NCI-H748 (cell line): Measurements from ENCODE around the gene FRMD4A.
A peak's percentile ranks its signal among the peaks of the same experiment; 100 is the strongest.

ENCODE experiments used
- DNase-seq: peaks from one replicate; lab custom pipeline; 2025; ENCODE audit not compliant: unreplicated experiment; lab: John Stamatoyannopoulos, UW

FRMD4A gene

DNA sequence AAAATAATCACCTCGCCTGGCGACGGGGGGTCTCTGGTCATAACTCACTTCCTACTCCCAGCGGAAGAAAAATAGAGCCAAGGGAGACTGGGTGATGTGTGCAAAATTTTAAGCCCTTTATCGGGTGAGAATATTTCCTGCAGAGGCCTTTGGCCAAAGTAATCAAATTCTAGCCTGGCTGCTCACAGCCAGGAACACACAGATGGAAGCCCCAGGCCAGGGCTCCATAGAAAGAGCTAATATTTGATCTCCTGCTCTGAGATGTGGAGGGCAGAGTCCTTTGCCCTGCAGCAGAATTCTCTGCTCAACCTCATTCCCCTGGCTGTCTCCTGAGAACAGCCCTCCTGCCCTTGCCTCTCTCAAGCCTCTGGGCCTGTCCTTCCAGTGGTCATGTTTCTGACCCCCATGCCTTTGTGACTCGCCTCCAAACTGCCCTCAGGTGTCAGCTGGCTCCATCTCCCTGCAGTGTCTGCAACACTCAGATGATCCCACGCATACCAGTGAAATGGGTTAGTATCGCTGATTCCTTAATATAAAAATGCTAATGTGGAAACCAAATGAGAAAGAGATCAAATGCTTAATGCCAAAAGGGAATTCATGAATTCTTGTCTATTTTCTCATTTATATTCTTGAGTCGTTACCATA, 34.5 kb downstream of the FRMD4A start:
- no peak for DNase-seq

DNA sequence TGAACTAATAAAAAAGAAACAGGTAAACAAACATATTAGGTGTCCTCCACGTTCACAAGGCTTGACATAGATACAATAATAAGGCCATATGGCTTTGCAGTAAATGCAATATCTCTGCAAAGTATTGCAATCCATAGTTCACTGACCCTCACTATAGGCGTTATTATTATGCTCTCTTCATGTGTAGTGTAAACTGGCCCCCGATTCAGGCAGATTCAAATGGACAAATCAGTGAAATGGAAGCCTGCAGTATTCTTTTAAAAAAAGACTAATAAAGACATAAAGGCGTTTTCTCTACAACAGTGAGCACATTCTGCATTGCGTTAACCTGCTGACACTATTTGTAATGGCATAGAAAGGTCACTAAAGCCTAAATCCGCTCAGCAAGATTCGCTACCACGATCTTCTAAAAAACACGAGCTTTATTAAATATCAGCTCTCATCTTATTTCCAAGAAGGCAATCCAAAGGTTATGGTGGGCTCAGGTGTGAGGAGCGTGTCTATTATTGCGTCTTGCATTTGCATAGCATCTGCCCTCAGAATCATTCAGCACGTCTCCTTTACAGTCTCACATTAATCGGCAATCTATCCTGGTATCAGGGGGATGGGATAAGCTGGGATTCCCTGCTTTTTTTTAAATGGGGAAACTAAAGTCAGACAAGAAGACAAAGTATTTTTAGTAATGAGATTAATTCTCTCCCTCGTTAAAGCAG, 36.2 kb downstream of the FRMD4A start:
- no peak for DNase-seq

DNA sequence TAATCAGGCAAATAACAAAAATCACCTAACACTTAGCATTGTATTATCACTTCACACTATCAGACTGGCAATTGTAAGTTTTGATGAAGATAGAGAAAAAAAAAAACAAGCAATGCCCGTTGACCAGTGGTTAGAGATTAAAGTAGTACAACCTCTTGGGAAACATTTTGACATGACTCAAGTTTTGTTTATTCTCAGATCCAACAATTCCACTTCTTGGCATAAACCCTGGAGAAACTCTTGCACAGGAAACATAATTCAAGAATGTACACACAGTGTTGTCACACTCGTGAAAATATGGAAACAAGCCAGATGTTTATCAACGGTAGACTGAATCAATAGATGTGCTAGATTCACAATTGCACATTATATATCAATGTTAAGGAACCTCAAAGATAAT, 37.2 kb downstream of the FRMD4A start:
- DNase-seq = no peak

DNA sequence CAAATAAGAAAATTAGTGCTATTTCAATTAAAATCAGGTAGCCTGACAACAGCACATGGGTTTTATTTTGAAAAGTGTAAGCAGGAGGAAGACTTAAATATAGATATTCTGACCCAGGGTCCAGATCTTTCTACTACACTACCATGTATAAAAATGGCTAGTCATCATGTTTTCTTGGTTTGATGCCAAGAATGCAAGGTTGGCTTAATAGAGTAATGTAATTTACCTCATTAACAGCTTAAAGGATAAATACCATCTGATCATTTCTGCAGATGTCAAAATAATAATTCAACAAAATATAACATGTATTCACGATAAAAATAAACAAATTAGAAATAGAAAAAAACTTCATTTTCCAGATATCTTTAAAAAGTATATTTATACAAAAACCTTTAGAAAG, 39.4 kb downstream of the FRMD4A start:
- DNase-seq = no peak

DNA sequence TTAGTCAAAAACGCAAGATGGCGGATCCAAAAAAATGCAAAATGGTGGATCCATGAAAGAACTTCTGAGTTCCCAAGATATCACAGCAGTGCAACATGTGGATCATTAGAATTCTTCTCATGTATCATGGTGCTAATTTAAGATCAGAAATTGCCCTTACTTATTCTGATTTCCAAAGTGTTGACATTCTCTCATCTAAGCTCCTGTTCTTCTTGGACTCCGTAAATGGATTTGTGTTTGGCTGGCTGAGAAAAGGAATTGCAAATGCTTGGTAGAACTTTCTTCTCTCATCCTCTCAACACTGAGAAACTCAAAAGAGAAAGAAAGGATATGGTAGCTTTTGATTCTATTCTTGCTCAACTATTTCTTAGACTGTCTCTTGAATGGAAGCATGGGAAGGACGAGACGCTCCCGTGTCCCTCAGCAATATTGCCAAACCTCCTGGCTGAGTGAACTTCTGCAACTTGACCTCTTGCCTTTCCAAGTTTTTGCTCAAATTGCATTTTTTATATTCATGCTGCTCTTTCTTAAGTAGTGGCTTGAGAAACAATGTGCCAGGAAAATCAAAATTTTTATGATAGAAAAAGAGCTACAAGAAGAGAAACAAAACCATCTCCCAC, 44.7 kb downstream of the FRMD4A start:
- no peak for DNase-seq

DNA sequence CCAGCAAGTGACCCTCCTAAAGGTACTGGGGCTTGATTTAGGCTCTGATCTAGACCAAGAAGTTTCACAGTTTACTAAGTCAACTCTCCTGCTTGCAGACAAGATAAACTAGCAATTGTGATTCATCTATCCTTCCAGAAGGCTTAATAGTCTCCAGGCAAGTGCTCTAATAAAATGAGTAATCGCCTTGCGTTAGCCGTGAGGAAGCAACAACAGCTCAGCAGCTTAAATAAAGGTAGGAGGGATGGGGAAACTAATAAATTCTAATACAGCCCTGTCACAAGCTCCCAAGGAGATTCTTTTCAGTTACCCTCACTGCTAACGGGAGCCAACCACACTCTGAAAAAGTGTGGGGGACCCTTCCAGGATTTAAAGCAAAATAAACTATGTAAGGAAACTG, 48.4 kb downstream of the FRMD4A start:
- DNase-seq = no peak

DNA sequence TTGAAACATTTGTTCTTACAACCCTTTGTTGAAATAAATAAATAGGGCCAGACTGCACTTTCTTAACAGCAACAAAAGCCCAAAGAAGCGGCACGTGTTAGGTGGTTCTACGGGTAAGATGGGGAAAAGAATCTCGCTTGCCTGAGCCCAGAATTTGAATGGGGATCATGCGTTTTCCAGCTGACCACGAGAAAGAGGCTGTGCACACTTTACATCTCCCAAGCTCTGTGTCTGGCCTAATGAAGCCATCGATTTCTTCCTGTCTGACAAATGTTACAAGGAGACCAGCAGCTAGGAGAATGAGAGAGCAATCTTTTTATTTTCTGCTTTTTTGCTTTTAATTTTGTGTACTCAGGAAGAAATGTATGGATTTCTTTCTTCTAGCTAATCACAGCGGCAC, 52.2 kb downstream of the FRMD4A start:
- no peak for DNase-seq

DNA sequence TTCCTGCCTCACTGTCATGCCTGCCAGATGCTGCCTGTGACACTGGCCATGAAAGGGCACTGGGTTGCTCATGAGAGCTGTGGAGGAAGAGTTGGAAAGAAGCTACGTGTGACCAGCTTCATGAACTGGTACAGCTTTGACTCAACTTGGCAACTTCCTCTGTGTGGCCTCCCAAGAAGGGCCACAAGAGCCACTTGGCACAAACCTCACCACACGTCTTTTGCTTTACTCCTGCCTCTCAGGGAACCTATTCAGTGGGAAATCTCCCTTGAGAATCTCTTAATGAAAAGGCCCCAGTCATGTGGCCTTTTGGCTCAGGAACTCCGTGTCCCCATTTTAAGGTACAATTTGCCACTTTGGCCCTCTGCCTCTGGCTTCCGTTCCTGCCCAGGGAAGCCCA, 54.5 kb downstream of the FRMD4A start:
- DNase-seq = no peak

DNA sequence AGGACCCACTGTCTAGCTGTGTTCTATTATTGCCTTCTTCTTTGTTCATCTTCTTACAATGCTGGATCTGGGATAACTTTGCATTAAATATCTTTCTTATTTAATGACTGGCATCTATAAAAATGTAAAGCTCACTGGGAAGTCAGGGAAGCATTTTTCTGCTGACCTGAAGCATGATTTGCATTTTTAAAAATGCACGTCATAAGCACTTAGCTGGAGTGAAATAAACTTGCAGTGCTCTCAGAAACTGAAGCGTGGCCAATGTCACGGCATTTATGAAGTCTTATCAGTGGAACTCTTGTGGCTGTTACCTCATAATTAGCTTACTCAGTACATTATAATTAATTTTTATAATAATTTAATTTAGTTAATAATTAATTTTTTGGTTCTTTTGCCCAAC, 59.1 kb downstream of the FRMD4A start:
- no peak for DNase-seq

DNA sequence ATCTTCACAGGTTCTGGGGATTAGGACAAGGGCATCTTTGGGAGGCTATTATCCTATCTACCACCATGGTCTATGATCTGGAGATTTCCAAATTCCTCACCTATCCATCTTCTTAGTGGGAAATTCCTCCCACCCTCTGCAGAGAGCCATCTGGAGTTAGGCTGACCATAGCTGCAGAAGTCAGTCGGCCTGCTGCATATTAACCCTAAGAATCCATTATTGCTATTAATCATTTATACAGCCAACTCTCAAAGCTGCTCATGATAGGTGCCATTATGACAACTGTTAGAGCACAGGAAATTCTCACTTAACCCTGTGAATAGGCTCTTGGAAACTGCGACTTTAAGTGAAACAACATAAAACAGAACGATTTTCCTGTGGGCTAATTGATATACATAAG, 60.4 kb downstream of the FRMD4A start:
- no peak for DNase-seq

DNA sequence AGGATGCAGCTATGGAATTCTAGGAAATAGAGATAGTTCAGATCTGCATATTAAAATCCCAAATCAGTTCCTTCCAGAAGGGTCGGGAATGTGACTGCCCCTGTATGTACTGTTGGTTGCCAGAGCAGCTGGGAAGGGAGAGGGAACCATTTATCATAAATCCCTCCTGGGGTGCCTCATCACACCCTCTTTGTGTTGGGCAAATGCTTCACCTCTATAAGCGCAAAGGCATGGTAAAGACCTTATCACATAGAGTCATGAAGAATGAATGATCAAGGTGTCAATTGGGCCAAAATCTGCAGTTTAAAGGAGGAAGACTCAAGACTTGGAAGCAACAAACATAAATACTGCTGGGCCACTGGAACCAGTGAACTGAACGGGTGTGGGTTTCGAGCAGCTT, 65.0 kb downstream of the FRMD4A start:
- no peak for DNase-seq

DNA sequence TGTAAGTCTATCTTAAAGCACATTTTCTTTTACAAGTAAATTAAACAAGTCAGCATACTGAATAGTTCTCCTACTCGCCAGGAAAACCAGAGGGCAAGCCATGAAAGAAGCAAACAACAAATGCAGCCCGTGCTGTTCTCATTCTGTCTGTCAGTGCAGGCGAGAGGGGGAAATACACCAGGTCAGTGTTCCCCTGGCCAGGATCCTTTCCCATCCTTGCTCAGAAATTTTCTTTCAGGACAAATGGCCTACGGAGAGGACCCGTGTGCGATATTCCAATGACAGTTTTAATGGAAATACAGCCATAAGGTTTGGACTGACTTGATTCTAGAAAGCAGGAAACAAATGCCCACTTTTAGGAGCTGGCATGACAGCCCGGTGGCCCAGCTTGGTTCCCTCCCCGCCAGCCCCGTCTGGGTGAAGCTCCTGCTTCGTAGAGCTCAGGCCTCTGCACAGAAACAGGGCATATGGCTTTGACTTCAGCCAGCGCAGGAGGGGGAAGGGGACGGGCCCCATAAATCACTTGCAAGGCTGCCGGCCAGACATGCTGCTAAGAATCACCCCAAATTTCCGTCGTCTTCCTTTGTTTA, 67.8 kb downstream of the FRMD4A start:
- DNase-seq = no peak

DNA sequence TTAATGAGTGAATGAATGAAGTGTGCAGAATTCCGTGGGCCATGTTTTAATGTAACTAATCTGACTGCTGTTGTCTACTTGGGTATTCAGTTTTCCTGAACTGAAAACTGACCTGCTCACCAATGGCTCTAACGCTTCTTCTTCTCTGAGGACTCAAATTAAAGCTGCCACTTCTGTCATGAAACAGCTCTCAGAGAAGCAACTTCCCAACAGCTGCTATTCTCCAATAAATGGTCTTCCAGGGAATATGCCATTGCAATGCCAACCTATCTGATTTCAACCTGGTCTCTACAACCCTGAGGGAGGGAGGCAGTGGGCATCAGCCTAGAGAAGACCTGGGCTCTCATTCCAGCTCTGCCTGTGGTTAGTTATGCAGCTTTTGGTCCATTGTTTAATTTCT, 69.4 kb downstream of the FRMD4A start:
- no peak for DNase-seq

DNA sequence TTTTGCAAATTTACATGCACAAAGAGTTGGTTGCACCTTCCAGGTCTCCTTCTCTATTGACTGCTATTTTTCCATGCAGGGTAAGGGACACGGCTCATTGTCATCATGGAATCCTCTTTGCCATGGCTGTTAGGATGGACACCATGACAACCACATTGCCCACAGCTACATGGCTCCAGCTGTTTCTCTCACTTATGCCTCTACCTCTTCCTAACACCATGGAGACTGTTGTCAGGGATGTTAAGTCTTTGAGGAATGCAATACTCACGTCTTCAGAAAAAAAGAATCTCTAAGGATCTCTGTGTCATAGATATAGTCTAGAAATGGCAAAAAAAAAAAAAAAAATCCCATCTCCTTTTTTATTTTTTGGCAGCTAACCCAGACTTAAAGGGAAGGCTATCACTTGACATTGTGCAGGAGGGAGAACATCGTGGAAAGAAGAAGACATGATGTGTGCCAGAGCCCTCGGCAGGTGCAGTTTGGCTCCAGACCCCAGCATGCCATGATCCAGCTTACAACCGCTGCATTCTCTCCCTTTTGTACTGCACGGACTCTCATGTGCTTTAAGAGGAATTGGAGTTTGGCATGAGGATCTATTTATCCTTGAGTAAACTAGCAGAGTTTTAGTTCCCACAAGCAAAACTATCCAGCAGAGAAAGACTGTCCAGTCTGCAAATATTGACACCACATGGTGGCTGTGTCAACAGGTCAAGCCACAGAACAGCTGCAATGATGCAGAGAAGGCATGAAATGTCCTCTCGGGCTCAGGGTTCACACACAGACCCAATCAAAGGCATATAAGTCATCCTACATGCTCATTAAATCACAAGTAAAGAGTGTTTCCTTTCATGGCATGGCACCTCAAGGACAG, 70.8 kb downstream of the FRMD4A start:
- DNase-seq = peak; percentile 70

DNA sequence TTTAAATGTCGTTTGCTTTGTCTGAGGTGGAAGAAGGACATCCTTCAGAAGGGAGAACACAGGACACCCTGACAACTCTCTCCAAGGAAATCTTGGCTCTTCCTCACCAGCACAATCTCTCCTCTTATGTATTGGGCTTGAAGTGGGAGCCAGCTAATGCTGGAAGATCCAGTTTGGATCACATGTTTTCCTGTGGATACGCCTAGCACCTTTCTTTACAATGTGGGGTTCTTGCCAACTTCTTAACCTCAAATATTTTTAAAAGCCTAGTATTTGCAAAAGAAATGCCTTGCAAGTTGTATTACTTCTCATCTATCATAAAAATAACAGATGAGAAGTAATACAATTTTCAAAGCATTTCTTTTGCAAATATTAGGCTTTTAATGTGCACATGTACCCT, 76.4 kb downstream of the FRMD4A start:
- DNase-seq = no peak

DNA sequence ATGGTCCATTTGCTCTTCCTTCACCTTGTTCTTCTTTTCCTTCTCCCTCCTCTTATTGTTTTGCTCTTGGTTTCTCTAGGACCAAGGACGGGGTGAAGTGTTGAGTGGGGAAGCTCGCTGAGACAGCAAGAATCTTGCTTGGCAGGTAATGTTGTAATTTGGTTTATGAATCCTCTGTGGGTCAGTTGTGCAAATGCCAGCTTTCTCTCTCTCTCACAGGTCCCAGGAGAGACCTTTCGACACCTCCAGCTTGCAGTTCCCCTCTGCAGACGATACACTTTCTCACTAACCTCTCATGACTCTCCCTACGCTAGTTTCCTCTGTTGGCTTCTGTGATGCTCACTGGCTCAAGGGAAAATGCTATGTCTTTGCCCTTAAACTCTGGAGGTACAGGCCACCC, 77.0 kb downstream of the FRMD4A start:
- DNase-seq = no peak

DNA sequence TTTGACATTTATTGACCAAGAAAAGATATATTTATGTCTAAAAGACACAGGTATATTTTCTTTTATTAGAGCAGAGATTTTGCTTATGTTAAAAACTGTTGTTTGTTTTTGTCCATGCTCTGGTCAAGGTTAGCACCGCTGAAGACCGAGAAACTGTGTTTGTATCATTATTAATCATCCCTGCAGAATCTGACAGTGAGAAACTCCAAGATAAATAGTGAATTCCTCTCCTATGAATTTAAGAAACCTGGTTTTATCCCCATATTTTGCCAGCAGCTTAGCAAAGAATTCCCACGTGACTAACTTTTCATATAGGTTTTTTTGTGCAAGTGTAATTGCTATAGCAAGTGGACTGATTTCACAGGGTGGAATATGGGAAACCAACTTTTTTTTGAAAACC, 77.6 kb downstream of the FRMD4A start:
- no peak for DNase-seq

DNA sequence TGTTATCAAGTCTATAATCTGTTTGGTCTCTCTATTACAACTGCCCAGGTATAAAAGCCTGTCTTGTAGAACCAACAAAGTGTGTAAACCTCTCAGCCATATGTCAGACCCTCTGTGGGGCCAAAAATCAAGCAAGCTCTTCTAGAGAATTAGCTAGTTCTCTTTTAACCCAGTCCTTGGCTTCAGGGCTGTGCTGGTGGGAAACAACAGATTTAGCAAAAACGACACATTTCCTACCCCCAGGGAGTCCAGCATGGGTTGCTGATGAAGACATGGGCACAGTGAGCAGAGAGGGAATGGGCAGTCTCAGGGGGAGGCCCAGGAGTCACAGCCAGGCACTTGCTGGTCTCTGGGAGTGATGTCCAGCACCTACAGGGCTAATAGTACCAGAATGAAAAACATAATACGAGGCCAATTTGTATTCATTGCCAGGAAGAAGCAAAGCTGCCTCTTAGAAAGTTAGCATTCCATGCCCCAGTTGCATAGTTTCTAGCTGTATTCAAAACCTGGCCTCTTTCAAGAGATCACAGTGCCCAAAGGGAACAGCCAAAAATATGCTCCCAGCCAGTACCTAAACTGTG, 80.1 kb downstream of the FRMD4A start:
- no peak for DNase-seq

DNA sequence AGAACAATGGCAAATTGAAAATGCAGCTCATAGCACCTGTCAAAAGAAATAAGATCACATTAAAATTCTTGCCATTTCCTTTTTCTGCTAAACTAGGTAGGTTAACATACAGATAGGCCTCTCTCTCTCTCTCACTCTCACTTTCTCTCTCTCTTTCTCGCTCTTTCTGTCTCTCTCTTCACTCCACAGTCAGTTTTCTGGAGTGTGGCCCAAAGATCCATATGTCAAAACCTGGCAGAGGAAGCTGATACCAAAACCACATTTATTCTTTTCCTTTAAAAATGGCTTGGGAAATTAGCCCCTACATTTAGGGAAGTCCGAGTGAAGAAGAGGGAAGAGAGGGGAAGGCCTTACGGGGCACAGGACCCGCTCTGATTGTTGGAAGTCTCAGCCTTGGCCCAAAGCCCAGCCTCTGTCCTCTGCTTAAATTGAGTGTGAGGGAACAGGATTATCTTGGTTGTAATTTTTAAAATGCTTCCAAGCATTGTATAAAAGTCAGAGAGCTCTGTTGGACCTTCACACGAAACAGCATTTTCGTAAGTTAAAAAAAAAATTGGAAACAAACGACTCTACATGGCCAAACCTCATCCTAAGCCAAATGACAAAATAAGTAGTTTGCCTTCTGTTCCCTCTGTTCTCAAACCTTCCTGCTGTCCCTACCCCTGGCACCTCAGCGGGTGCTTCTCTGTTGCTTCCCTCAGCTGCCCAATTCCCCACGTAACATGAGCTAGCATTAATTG, 83.2 kb downstream of the FRMD4A start:
- no peak for DNase-seq

DNA sequence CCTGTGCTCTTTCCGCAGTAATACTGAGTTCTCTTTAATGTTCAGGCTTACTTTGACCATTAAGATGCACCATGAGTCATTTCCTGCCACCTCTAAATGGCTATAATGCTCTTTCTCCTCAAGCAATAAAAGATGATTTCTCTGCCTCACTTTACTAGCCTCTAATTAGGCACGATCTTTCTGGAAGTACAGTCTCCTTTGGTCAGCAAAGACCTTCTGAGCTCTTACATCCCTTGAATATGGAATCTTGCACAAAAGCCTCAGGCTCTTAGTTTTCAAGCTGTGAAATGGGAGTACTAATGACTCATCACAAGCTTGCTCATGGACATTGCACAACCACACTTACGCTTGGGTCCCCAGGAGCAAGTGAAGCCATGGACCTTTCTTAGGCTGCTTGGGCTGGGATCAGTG, 85.9 kb downstream of the FRMD4A start:
- DNase-seq = no peak
